Measurements from ENCODE around the gene RNASEH2B. TPM values are rescaled to one million over a fixed set of nuclear protein-coding genes. Genes with fewer than 3 reads are reported as not detected.

RNASEH2B gene
- total RNA-seq, 4 donors from 2014 or later, result 13.8 to 37.5 (median 19.0) TPM

GRCh38 chr13:50934735-50935435 lies 25.3 kb downstream of the RNASEH2B start:
- TF ChIP-seq POLR2AphosphoS5 (IDR thresholded peaks at IDR 0.05) (no peak), POLR2A (IDR thresholded peaks at IDR 0.05) (no peak), EP300 (IDR thresholded peaks at IDR 0.05; ENCODE audit: low read depth) (no peak), CTCF (IDR thresholded peaks at IDR 0.05) (no peak)
- DNase-seq, result no peak
- intact Hi-C loops (cut with DNase I; ENCODE audit: low total_unique reads), result no loop called here
- Histone ChIP-seq H3K27me3 (no peaks in the 10 kb centered on the region), H3K4me3 (no peak overlapping the region), H3K27ac (no peak overlapping the region), H3K36me3 (peaks cover 0 to 14% (median 0%) of the 10 kb centered on the region in 4 donors), H3K9me3 (no peaks in the 10 kb centered on the region), H3K4me1 (no peaks in the 10 kb centered on the region)
- in situ Hi-C loops (cut with MboI; ENCODE audit: low pct_ligation_motif_present in 1 of 4, low pct_unique_long_range_greater_than_20kb in 1 of 4, low sequenced_read_pairs in 3 of 4), result no loop called here
- 95 to 100% methylated on average over 1 to 5 of the region's 5 CpGs for WGBS, 2 donors (ENCODE audit: low coverage in 1 of 2)

GRCh38 chr13:50936679-50937078 lies 27.1 kb downstream of the RNASEH2B start:
- no peak for DNase-seq
- intact Hi-C loops (cut with DNase I; ENCODE audit: low total_unique reads) (no loop called here), in situ Hi-C loops (cut with MboI; ENCODE audit: low pct_ligation_motif_present in 1 of 4, low pct_unique_long_range_greater_than_20kb in 1 of 4, low sequenced_read_pairs in 3 of 4) (no loop called here)
- H3K4me3 ChIP-seq, result no peak overlapping the region
- WGBS, 2 donors (ENCODE audit: low coverage in 1 of 2), result 52 to 84% methylated on average over 2 of the region's 2 CpGs
- peaks cover 0 to 14% (median 0%) of the 10 kb centered on the region in 4 donors for H3K36me3 ChIP-seq
- no peaks in the 10 kb centered on the region for H3K4me1 ChIP-seq
- TF ChIP-seq POLR2AphosphoS5 (IDR thresholded peaks at IDR 0.05) (no peak), POLR2A (IDR thresholded peaks at IDR 0.05) (no peak)
- H3K27me3 ChIP-seq, result no peaks in the 10 kb centered on the region
- H3K27ac ChIP-seq, result no peak overlapping the region
- no peaks in the 10 kb centered on the region for H3K9me3 ChIP-seq

- H3K9me3 ChIP-seq, result no peaks in the 10 kb centered on the region
- no peaks in the 10 kb centered on the region for H3K4me1 ChIP-seq
- TF ChIP-seq POLR2AphosphoS5 (IDR thresholded peaks at IDR 0.05) (no peak), EP300 (IDR thresholded peaks at IDR 0.05; ENCODE audit: low read depth) (no peak), CTCF (IDR thresholded peaks at IDR 0.05) (no peak), POLR2A (IDR thresholded peaks at IDR 0.05) (no peak)
- no peak overlapping the region for H3K4me3 ChIP-seq
- 61 to 75% methylated on average over 2 of the region's 2 CpGs for WGBS, 2 donors (ENCODE audit: low coverage in 1 of 2)
- in situ Hi-C loops (cut with MboI; ENCODE audit: low pct_ligation_motif_present in 1 of 4, low pct_unique_long_range_greater_than_20kb in 1 of 4, low sequenced_read_pairs in 3 of 4) (no loop called here), intact Hi-C loops (cut with DNase I; ENCODE audit: low total_unique reads) (no loop called here)
- no peaks in the 10 kb centered on the region for H3K27me3 ChIP-seq
- DNase-seq, result no peak
- no peak overlapping the region for H3K27ac ChIP-seq
- peaks cover 0 to 5% (median 0%) of the 10 kb centered on the region in 4 donors for H3K36me3 ChIP-seq
These were observed 30.9 kb downstream of the RNASEH2B start for GRCh38 chr13:50940509-50940908.

GRCh38 chr13:50941146-50941545 lies 31.6 kb downstream of the RNASEH2B start:
- Histone ChIP-seq H3K27me3 (no peaks in the 10 kb centered on the region), H3K4me3 (no peak overlapping the region), H3K27ac (no peak overlapping the region), H3K36me3 (peaks cover 0 to 5% (median 0%) of the 10 kb centered on the region in 4 donors), H3K9me3 (no peaks in the 10 kb centered on the region), H3K4me1 (no peaks in the 10 kb centered on the region)
- 92 to 100% methylated on average over 2 of the region's 2 CpGs for WGBS, 2 donors (ENCODE audit: low coverage in 1 of 2)
- no peak for DNase-seq
- no peak for TF ChIP-seq POLR2A (IDR thresholded peaks at IDR 0.05)
- no peak for TF ChIP-seq EP300 (IDR thresholded peaks at IDR 0.05; ENCODE audit: low read depth)
- TF ChIP-seq POLR2AphosphoS5 (IDR thresholded peaks at IDR 0.05), result no peak
- TF ChIP-seq CTCF (IDR thresholded peaks at IDR 0.05), result no peak
- in situ Hi-C loops (cut with MboI; ENCODE audit: low pct_ligation_motif_present in 1 of 4, low pct_unique_long_range_greater_than_20kb in 1 of 4, low sequenced_read_pairs in 3 of 4), result no loop called here
- intact Hi-C loops (cut with DNase I; ENCODE audit: low total_unique reads), result no loop called here
